Frontal cortex (tissue), 4 donors: ENCODE data around the gene YKT6. TPM values are rescaled to one million over a fixed set of nuclear protein-coding genes. Genes with fewer than 3 reads are reported as not detected.

Experiments
- DNase-seq, 2 donors: peaks; one replicate each; pipeline ENCODE4 v3.0.0; 2012; ENCODE audit warnings: low spot score in 2 of 2
- FAIRE-seq: peaks from 2 replicates; lab custom pipeline; 2012; peaks lifted over from hg19 to GRCh38; lab: Jason Lieb, UNC
- total RNA-seq: library from RNA; depleted of rRNA; stranded (reverse); fragments of >200 nt; gene quantifications from one replicate; pipeline ENCODE4 v1.2.3, GENCODE V29; 2014
- donor health status: control.
- donor health status: control.
- donor health status: control.

The YKT6 gene
- 53.0 TPM for total RNA-seq

GRCh38 chr7:44200699-44201461 lies at the start of gene YKT6:
Gene YKT6, plus strand, starts transcription at chr7:44200978. Its CDS starts 158 bp downstream, at chr7:44201136.
- DNase-seq: peak; percentile 92 to 98

DNA sequence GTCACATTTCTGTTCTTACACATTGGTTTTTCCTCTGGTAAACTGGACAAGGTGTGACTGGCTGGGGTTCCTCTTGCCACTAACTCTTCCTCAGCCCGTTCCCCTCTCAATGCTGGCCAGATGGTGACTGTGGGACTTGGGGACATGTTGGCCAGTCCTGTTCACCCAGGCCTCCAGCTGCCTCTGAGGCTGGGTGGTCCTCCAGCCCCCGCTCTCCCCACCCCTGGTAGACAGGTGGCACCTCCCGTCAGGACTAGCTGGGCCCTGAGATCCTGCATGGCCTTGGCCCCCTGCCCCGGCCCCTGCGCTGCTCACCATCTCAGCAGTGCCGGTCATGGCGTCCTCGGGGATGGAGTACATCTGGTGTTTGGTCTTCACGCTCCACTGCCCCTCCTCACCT lies 48.8 kb upstream of the YKT6 start:
- DNase-seq (no peak), FAIRE-seq (no peak)

More at GRCh38 chr7:44200699-44201461, at the start of gene YKT6:
- FAIRE-seq: no peak

- DNase-seq (no peak), FAIRE-seq (no peak)
Measured at GRCh38 chr7:44152971-44153947, 47.5 kb upstream of the YKT6 start.

- DNase-seq: no peak
- FAIRE-seq: no peak
Measured at GRCh38 chr7:44153948-44154335, 46.8 kb upstream of the YKT6 start.

DNA sequence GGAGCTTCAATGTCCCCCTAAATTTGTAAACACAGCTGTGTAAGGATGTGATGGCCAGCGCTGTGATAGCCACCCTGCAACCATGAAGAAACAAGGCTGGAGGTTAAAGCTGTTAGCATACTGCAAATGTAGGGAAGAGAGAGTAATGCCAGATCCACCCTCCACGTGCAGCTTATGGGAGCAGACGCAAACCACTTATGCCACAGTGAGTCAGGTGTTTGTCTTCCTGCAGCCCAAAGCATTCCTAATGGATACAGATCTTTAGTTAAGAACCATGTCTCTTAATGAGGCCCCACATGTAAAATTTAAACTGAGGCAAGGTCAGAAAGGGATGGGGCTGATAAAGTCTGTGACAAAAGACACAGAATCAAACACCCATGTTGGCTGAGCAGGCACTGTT lies 46.1 kb upstream of the YKT6 start:
- DNase-seq: no peak
- no peak for FAIRE-seq

GRCh38 chr7:44155191-44156185 lies 45.3 kb upstream of the YKT6 start:
- no peak for DNase-seq
- no peak for FAIRE-seq

DNA sequence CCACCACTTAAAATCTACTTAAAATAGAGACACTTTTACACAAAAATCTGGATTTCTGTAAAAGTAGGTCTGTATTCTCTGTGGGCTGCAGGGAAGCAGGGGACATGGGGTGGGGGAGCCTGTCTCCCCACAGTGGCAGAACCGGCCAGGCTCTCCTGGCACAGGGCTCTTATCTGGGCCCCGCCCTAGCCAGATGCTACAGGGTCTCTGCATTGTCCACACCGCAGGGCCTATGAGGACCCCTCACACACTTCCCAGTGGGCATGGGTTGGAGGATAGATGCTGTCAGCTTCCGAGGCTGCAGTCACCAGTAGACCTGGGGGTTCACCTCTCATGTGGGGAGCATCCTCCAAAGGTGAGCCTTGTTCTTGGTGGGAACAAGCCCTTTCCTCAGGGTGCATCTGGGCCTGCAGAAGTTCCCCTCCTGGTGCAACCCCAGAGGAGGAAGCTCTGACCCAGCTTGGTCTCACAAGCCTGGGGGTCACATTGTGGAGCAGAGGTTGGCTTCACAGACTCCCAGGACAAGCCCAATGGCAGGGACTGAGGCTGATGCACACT lies 44.2 kb upstream of the YKT6 start:
- DNase-seq (no peak), FAIRE-seq (no peak)

- FAIRE-seq (no peak), DNase-seq (no peak)
Measured at GRCh38 chr7:44157116-44158080, 43.4 kb upstream of the YKT6 start.

DNA sequence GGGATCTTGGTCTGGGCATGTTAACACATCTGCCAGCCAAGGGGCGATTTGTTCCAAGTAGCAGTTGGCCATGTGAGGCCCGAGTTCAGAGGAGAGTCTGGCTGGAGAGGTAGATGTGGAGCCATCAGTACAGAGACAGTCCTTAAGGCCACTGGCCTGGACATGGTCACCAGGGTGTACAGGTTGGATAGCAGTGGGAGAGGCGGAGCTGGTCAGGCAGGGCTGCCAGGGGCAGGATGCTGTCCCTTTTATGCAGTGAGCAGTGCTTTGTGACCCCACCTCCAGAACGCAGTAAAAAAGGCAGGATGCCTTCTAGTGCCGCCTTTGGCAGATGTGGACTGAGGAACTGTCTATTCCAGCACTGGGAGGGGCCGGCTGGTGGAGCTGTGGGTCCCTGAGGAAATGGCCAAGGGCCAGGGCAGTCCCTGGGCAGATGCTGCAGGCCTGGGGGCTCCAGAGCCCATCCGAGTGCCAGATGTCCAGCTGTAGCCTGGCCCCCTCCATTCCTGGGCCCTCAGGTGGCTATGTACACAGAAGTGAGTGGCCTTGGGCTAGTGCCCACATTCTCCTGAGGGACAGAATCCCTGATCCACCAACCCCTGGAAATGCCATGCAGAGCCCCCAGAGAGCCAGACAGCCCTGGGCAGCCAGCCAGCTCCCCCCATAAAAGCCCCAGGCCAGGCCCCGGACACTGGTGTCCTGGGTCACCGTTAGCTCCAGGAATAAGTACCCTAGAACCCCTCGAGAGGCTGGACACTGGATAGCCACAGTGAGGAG lies 42.5 kb upstream of the YKT6 start:
- DNase-seq (no peak), FAIRE-seq (no peak)

DNA sequence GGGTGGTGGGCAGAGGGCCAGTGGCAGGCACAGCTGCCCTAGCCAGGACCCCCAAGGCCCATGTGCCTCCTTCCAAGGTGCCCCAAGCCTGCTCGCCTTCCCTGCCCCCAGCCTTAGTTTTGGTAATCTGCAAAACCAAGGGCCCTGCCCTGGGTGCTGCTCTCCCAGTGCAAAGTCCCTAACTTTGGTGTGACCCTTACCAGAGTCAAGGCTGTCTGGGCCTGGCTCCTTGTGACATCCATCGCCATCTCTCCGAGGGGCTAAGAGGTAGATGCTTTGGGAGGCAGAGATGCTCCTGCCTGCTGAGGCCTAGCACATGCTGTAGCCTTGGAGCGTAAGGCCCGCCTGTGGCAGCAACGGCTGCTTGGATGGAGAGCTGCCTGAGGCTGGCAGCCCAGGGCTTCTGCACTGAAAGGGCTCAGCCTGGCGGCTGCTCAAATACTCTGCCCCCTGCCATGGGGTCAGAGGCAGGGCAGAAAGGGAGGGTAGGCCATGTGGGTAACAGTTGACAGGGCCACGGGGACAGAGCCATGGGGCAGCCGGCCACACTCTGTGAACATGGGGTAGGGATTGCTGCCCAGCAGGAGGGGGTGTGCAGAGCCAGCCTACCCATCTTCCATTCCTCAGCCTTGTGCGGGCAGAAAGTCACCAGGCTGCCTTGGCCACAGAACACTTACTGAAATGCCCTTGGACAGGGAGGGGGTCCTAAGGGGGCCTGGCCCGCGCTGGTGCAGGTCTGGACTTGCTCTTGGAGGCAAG lies 41.7 kb upstream of the YKT6 start:
- DNase-seq (no peak), FAIRE-seq (no peak)

DNA sequence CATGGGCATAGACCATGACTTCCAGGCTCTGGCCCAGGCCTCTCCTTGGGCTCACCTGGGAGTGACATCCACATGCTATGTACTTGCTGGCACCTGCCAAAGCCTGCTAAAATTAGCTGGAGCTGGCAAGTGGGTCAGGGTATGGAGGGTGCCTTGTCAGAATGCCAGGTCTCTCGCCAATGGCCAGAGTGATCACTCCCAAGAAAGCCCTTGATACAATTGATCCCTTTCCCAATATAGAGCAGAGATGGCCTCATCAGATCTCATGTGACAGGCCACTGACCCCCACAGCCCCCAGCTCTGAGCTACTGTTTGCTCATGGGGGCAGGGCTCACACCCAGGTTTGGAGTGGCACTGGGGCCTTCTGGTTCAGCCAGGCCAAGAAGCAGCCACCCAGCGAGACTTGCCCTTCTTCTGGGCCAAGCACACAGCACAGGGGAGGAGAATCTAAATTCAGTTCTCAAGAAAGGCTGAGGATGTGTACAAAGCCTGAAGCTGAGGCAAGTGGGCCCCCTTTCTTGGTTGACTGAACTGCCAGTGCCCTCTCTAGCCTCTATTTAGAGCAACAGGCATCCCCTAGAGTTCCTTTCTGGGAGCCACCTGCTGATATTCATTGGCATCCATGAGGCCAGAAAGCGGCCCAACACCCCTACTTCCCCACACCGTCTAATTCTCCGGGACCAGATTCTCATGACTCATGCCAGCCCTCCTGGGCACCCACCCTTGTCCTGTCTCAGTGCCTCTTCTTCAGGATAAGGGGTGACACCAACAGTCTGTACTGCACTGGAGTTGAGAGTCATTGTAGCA lies 40.8 kb upstream of the YKT6 start:
- DNase-seq (no peak), FAIRE-seq (no peak)

GRCh38 chr7:44161371-44161770 lies 39.4 kb upstream of the YKT6 start:
- no peak for FAIRE-seq
- no peak for DNase-seq

DNA sequence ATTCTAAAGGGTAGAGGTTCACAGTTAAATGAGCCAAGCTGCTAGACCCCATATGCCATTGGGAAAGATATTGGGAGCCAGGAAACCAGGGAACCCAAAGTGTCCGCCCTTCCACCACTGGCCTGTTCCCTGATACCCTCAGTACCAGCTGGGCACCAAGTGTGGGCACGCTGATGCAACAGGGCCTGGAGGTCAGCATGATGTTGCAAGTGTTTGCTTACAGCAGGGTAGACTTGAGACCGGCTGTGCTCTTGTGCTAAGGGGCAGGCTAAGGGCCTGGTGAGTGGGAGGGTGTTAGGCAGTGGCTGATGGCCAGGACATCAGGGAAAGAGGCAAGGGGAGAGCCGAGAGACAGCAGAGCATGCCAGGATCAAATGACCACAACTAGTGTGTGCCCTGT lies 38.6 kb upstream of the YKT6 start:
- FAIRE-seq (no peak), DNase-seq (no peak)

DNA sequence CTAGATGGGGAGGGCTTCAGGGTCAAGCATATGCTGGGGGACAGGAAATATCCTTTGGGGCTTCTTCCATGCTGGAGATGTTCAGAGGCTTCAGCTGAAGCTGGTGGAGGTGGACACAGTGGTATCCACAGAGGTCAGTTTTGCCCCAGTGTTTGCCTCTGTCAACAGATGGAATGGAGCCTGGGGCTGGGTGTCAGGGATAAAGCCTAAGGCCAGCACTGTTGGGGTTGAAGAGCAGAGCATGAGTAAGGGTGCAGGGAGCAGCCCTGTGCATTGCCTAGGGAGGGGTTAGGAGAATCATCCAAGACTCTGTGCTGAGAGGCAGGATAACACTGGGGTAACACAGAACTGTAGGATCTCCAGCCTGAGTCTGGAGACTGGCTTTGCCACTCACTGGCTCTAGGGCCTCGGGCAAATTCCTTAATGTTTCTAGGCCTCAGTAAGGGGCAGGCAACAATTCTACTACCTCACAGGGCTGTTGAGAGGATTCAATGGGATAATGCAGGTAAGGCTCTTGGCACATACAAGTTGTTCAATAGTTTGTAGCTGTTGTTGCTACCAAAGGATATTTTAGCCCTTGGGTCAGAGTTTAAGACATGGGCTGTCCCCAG lies 37.9 kb upstream of the YKT6 start:
- no peak for FAIRE-seq
- DNase-seq: no peak

- no peak for FAIRE-seq
- DNase-seq: no peak
Measured at GRCh38 chr7:44163591-44163990, 37.2 kb upstream of the YKT6 start.

GRCh38 chr7:44167920-44168319 lies 32.9 kb upstream of the YKT6 start:
- DNase-seq (no peak), FAIRE-seq (no peak)
